IMR-90 (cell line): ENCODE data around the gene RAD17. TPM values are rescaled to one million over a fixed set of nuclear protein-coding genes. Genes with fewer than 3 reads are reported as not detected.

Experiments used
- ATAC-seq: fragments of 200-7000 bp; cut with Tn5 transposase; 2 replicates; pipeline ENCODE4 v1.9.1; 2020; ENCODE audit warnings: low read depth, mild to moderate bottlenecking, moderate library complexity
- BruUV-seq: library from RNA; stranded (reverse); fragments of 400-500 nt; replicated peaks from 2 replicates; lab custom pipeline; 2021; lab: Mats Ljungman, UMichigan
- CTCF ChIA-PET: fragments of 300-600 bp; formaldehyde crosslinking; extraction: SDS; loops from one replicate; lab custom pipeline; 2021; ENCODE audit warnings: antibody characterized with exemption; lab: Yijun Ruan, JAX
- POLR2A ChIA-PET: fragments of 300-600 bp; sonication (Branson Sonifier 250); formaldehyde crosslinking; loops from one replicate; lab custom pipeline; 2022; ENCODE audit warnings: antibody characterized with exemption; ENCODE audit not compliant: unreplicated experiment; lab: Charles Lee
- DNase-seq: peaks from one replicate; pipeline ENCODE4 v3.0.0; 2013
- H2AFZ ChIP-seq: replicated peaks from 2 replicates; pipeline ENCODE3; 2013; ENCODE audit warnings: low read length, mild to moderate bottlenecking; ENCODE audit not compliant: poor library complexity
- H2AK5ac ChIP-seq: 2 replicates; pipeline ENCODE4 v1.6.1; 2013; ENCODE audit warnings: low read depth, low read length, inconsistent platforms
- H2AK9ac ChIP-seq: replicated peaks from 2 replicates; pipeline ENCODE3; 2013; ENCODE audit warnings: mild to moderate bottlenecking, low read depth, low read length, moderate library complexity; ENCODE audit not compliant: poor library complexity
- H2BK120ac ChIP-seq: 2 replicates; pipeline ENCODE4 v1.6.1; 2013; ENCODE audit warnings: low read depth, low read length, inconsistent platforms
- H2BK15ac ChIP-seq: 3 replicates; pipeline ENCODE4 v1.6.1; 2013; ENCODE audit warnings: low read depth, low read length, inconsistent platforms
- H2BK20ac ChIP-seq: 2 replicates; pipeline ENCODE4 v1.6.1; 2013; ENCODE audit warnings: low read depth, mild to moderate bottlenecking, inconsistent platforms, low read length, moderate library complexity
- H2BK5ac ChIP-seq: 2 replicates; pipeline ENCODE4 v1.6.1; 2013; ENCODE audit warnings: mild to moderate bottlenecking, low read depth, low read length, inconsistent platforms; ENCODE audit not compliant: poor library complexity, severe bottlenecking
- H3K14ac ChIP-seq: replicated peaks from 2 replicates; pipeline ENCODE4 v1.6.1; 2013; ENCODE audit warnings: low read depth, low read length, inconsistent platforms
- H3K18ac ChIP-seq: 2 replicates; pipeline ENCODE4 v1.6.1; 2013; ENCODE audit warnings: low read depth, low read length, control low read depth
- H3K23ac ChIP-seq: 2 replicates; pipeline ENCODE4 v1.6.1; 2013; ENCODE audit warnings: low read depth, low read length, inconsistent platforms
- H3K27ac ChIP-seq: 2 replicates; pipeline ENCODE4 v1.5.1; 2013; ENCODE audit warnings: mild to moderate bottlenecking, control low read depth, low read length; ENCODE audit not compliant: insufficient read depth
- H3K27me3 ChIP-seq: 2 replicates; pipeline ENCODE4 v1.6.1; 2013; ENCODE audit warnings: low read length; ENCODE audit not compliant: control insufficient read depth, insufficient read depth
- H3K36me3 ChIP-seq: 2 replicates; pipeline ENCODE4 v1.6.1; 2013; ENCODE audit warnings: low read length, mixed read lengths; ENCODE audit not compliant: control insufficient read depth, insufficient read depth
- H3K4ac ChIP-seq: 2 replicates; pipeline ENCODE4 v1.6.1; 2013; ENCODE audit warnings: low read depth, low read length, inconsistent platforms
- H3K4me1 ChIP-seq: 2 replicates; pipeline ENCODE4 v1.6.1; 2013; ENCODE audit warnings: low read length, mixed read lengths; ENCODE audit not compliant: control insufficient read depth, insufficient read depth
- H3K4me2 ChIP-seq: 2 replicates; pipeline ENCODE4 v1.6.1; 2013; ENCODE audit warnings: low read depth, mild to moderate bottlenecking, control low read depth, low read length, moderate library complexity
- H3K4me3 ChIP-seq: 2 replicates; pipeline ENCODE4 v1.5.1; 2013; ENCODE audit warnings: low read depth, mild to moderate bottlenecking, control low read depth, low read length, moderate library complexity; ENCODE audit not compliant: insufficient read depth
- H3K56ac ChIP-seq: 2 replicates; pipeline ENCODE4 v1.6.1; 2013; ENCODE audit warnings: low read length, inconsistent platforms; ENCODE audit not compliant: insufficient read depth; ENCODE audit errors: extremely low read depth
- H3K79me1 ChIP-seq, 2 experiments: 2 replicates each; pipeline ENCODE4 v1.6.1; 2013; ENCODE audit warnings: low read length in 2 of 2, inconsistent platforms in 1 of 2, low read depth in 1 of 2
- H3K9ac ChIP-seq: 2 replicates; pipeline ENCODE4 v1.6.1; 2013; ENCODE audit warnings: low read depth, low read length, control low read depth
- H3K9me1 ChIP-seq: 2 replicates; pipeline ENCODE4 v1.6.1; 2013; ENCODE audit warnings: low read length, inconsistent platforms; ENCODE audit not compliant: insufficient read depth
- H3K9me3 ChIP-seq: 2 replicates; pipeline ENCODE4 v1.6.1; 2013; ENCODE audit warnings: low read length; ENCODE audit not compliant: control insufficient read depth, insufficient read depth
- H4K20me1 ChIP-seq: 2 replicates; pipeline ENCODE4 v1.6.1; 2013; ENCODE audit warnings: low read length, inconsistent platforms; ENCODE audit not compliant: insufficient read depth
- H4K5ac ChIP-seq: 2 replicates; pipeline ENCODE4 v1.6.1; 2013; ENCODE audit warnings: mild to moderate bottlenecking, low read depth, low read length, control low read depth
- H4K8ac ChIP-seq, 2 experiments: 2 replicates each; pipeline ENCODE4 v1.6.1; 2013; ENCODE audit warnings: low read depth in 2 of 2, low read length in 2 of 2, control low read depth in 1 of 2, inconsistent platforms in 1 of 2
- H4K91ac ChIP-seq: 2 replicates; pipeline ENCODE4 v1.6.1; 2013; ENCODE audit warnings: low read depth, low read length, inconsistent platforms; ENCODE audit not compliant: insufficient read depth
- BHLHE40 ChIP-seq: fragments of 150-350 bp; IDR thresholded peaks from 2 replicates; pipeline ENCODE4 v1.6.1; 2016; ENCODE audit warnings: mild to moderate bottlenecking, low read depth, low read length
- CEBPB ChIP-seq: IDR thresholded peaks from 2 replicates; pipeline ENCODE4 v1.6.1; 2012; ENCODE audit warnings: low read depth, low read length, improper control_type of control experiment
- CHD1 ChIP-seq: IDR thresholded peaks from 2 replicates; pipeline ENCODE4 v1.6.1; 2012; ENCODE audit warnings: low read depth, low read length, improper control_type of control experiment
- ELK1 ChIP-seq: fragments of 150-350 bp; IDR thresholded peaks from 2 replicates; pipeline ENCODE4 v1.6.1; 2016; ENCODE audit warnings: low read depth, mild to moderate bottlenecking, low read length, moderate library complexity, borderline replicate concordance
- FOS ChIP-seq: fragments of 150-350 bp; IDR thresholded peaks from 2 replicates; pipeline ENCODE4 v1.6.1; 2016; ENCODE audit warnings: low read depth, low read length
- MAFK ChIP-seq: IDR thresholded peaks from 2 replicates; pipeline ENCODE4 v1.6.1; 2012; ENCODE audit warnings: low read depth, low read length, improper control_type of control experiment
- MXI1 ChIP-seq: IDR thresholded peaks from 2 replicates; pipeline ENCODE4 v1.6.1; 2012; ENCODE audit warnings: low read depth, mild to moderate bottlenecking, low read length, moderate library complexity, borderline replicate concordance
- POLR2A ChIP-seq: IDR thresholded peaks from 2 replicates; pipeline ENCODE4 v1.6.1; 2012; ENCODE audit warnings: mild to moderate bottlenecking, low read depth, low read length
- RAD21 ChIP-seq: IDR thresholded peaks from 2 replicates; pipeline ENCODE4 v1.6.1; 2012; ENCODE audit warnings: low read length, improper control_type of control experiment
- RFX5 ChIP-seq: IDR thresholded peaks from 2 replicates; pipeline ENCODE4 v1.8.0; 2012; ENCODE audit warnings: low read depth, mild to moderate bottlenecking, low read length, moderate library complexity
- SMC3 ChIP-seq: fragments of 150-350 bp; IDR thresholded peaks from 2 replicates; pipeline ENCODE4 v1.6.1; 2016; ENCODE audit warnings: low read depth, mild to moderate bottlenecking, antibody characterized with exemption, low read length, moderate library complexity
- USF2 ChIP-seq: fragments of 150-350 bp; IDR thresholded peaks from 2 replicates; pipeline ENCODE4 v1.6.1; 2017; ENCODE audit warnings: mild to moderate bottlenecking, antibody characterized with exemption, low read length, low read depth
- WGBS, 2 experiments: methylation state at CpG; one replicate each; pipeline versions ENCODE4 v1.1.5 to v1.1.7; 2013; ENCODE audit warnings: missing lambda C conversion rate in 2 of 2; ENCODE audit not compliant: insufficient read length in 1 of 2; ENCODE audit errors: extremely low coverage in 2 of 2; 5-methylcytosine and 5-hydroxymethylcytosine counted together
- dilution Hi-C: fragments of 300-500 bp; cut with HindIII; formaldehyde crosslinking; loops from one replicate; pipeline ENCODE4 v1.14.3; 2018; ENCODE audit warnings: low sequenced_read_pairs; ENCODE audit not compliant: unreplicated experiment
- in situ Hi-C: fragments of 300-500 bp; cut with MboI; formaldehyde crosslinking; loops from 3 replicates; pipeline ENCODE4 v1.14.3; 2019; ENCODE audit warnings: low sequenced_read_pairs, inconsistent platforms, mixed read lengths
- intact Hi-C: fragments of 100-400 bp; cut with micrococcal nuclease; formaldehyde crosslinking; loops from 2 replicates; pipeline ENCODE4 v1.10.0; 2022
- polyA plus RNA-seq, 3 experiments: library from polyadenylated mRNA; depleted of rRNA; stranded (reverse); fragments of >200 nt; gene quantifications; 2 replicates each; pipeline ENCODE4 v1.2.3, GENCODE V29; 2012; ENCODE audit warnings: low replicate concordance in 1 of 3
- total RNA-seq: library from RNA; depleted of rRNA; stranded (reverse); fragments of >200 nt; gene quantifications from 2 replicates; pipeline ENCODE4 v1.2.3, GENCODE V29; 2012

The RAD17 gene
- total and polyA plus RNA-seq, 2 of the 4 experiments (the other 2 are of a cell fraction), result 10.9 to 11.4 TPM

- Histone ChIP-seq H3K27ac (no peak overlapping the region), H3K27me3 (no peaks in the 10 kb centered on the region), H3K36me3 (peaks cover 5% of the 10 kb centered on the region), H3K4me1 (no peaks in the 10 kb centered on the region), H2AFZ (no peak overlapping the region), H2AK5ac (no peak overlapping the region), H2BK5ac (no peak overlapping the region), H3K9me1 (no peaks in the 10 kb centered on the region), H3K9ac (no peak overlapping the region), H3K9me3 (no peaks in the 10 kb centered on the region), H4K5ac (no peak overlapping the region), H3K23ac (no peak overlapping the region), H3K4ac (no peak overlapping the region), H3K18ac (no peak overlapping the region), H3K14ac (no peak overlapping the region), H3K4me2 (no peak overlapping the region), H2BK20ac (no peak overlapping the region), H2BK15ac (no peak overlapping the region), H2AK9ac (no peak overlapping the region), H3K4me3 (no peak overlapping the region), H2BK120ac (no peak overlapping the region), H4K8ac (no peak overlapping the region), H3K79me1 (no peaks in the 10 kb centered on the region), H4K20me1 (no peaks in the 10 kb centered on the region), H3K56ac (no peak overlapping the region), H4K91ac (no peak overlapping the region)
- no peak for ATAC-seq
- ChIA-PET POLR2A (no interaction called here), CTCF (interaction anchor here (0.8 kb wide), 1 partner anchor 21 kb away, joined by 3 read pairs; no protein-coding TSS in a partner anchor)
- BruUV-seq, result no TSS peak
- intact Hi-C loops, result no loop called here
- in situ Hi-C loops, result no loop called here
- TF ChIP-seq SMC3 (no peak), BHLHE40 (no peak), CHD1 (no peak), USF2 (no peak), MAFK (no peak), POLR2A (no peak), RAD21 (no peak), RFX5 (no peak), MXI1 (no peak), CEBPB (no peak), ELK1 (no peak), FOS (no peak)
- no CpG with 5 or more reads among the region's 6 CpGs for WGBS, 2 experiments
- dilution Hi-C loops, result no loop called here
- DNase-seq, result no peak
Observed at GRCh38 chr5:69416180-69416579, 46.6 kb downstream of the RAD17 start.
